Sigmoid colon (tissue), 7 donors: Measurements from ENCODE around the gene ZNF407. TPM values are rescaled to one million over a fixed set of nuclear protein-coding genes. Genes with fewer than 3 reads are reported as not detected.

Source experiments
- DNase-seq: peaks from one replicate; pipeline ENCODE4 v3.0.0-alpha.2; 2019
- H3K27ac ChIP-seq, 4 donors: fragments of 200-600 bp; sonication (generic); one replicate each; pipeline ENCODE4 v1.5.1; 2016 to 2019; ENCODE audit warnings: mild to moderate bottlenecking in 1 of 4
- H3K27me3 ChIP-seq, 3 donors: fragments of 200-600 bp; sonication (generic); one replicate each; pipeline ENCODE4 v1.5.1; 2019; ENCODE audit warnings: mild to moderate bottlenecking in 1 of 3
- H3K36me3 ChIP-seq, 4 donors: fragments of 200-600 bp; sonication (generic); one replicate each; pipeline ENCODE4 v1.5.1; 2016 to 2019
- H3K4me1 ChIP-seq, 4 donors: fragments of 200-600 bp; sonication (generic); one replicate each; pipeline ENCODE4 v1.5.1; 2017 to 2019
- H3K4me3 ChIP-seq, 4 donors: fragments of 200-600 bp; sonication (generic); one replicate each; pipeline ENCODE4 v1.5.1; 2017 to 2019; ENCODE audit warnings: mild to moderate bottlenecking in 2 of 4, moderate library complexity in 1 of 4
- H3K9me3 ChIP-seq, 4 donors: fragments of 200-600 bp in 3 of 4; sonication (generic) in 3 of 4; one replicate each; pipeline versions ENCODE4 v1.5.1 to v1.6.1; 2013 to 2019
- EP300 ChIP-seq, 4 donors: sonication (generic); formaldehyde crosslinking; IDR thresholded peaks; one replicate each; pipeline ENCODE4 v1.6.1; 2017; ENCODE audit warnings: antibody characterized with exemption in 4 of 4
- POLR2A ChIP-seq, 2 donors: fragments of 450-650 bp; IDR thresholded peaks; one replicate each; pipeline ENCODE4 v1.6.1; 2016; ENCODE audit warnings: antibody characterized with exemption in 2 of 2, mild to moderate bottlenecking in 2 of 2, moderate library complexity in 2 of 2
- POLR2AphosphoS5 ChIP-seq, 4 donors: sonication (generic); formaldehyde crosslinking; IDR thresholded peaks; one replicate each; pipeline ENCODE4 v1.6.1; 2017; ENCODE audit warnings: antibody characterized with exemption in 4 of 4
- WGBS, 2 donors: extraction: QIAGEN DNeasy Blood & Tissue Kit; methylation state at CpG; one replicate each; pipeline ENCODE4 v1.1.7; 2013; 5-methylcytosine and 5-hydroxymethylcytosine counted together
- intact Hi-C: fragments of 100-400 bp; cut with DNase I; formaldehyde crosslinking; loops from one replicate; pipeline ENCODE4 v1.15.1; 2023
- polyA plus RNA-seq, 3 donors: library from polyadenylated mRNA; stranded (reverse); fragments of 200-250 nt; gene quantifications; one replicate each; pipeline ENCODE4 v1.2.3, GENCODE V29; 2013
- total RNA-seq, 4 donors: library from RNA; depleted of rRNA; stranded (reverse); fragments of >200 nt; gene quantifications; one replicate each; pipeline ENCODE4 v1.1.0, GENCODE V29; 2016
- TF ChIP-seq, protein P1 (sequence below), 4 experiments: fragments of 450-650 bp in 3 of 4; fragments of 200-600 bp in 1 of 4; IDR thresholded peaks; one replicate each; pipeline ENCODE4 v1.5.1; 2016 to 2019; ENCODE audit warnings: antibody characterized with exemption in 4 of 4, mild to moderate bottlenecking in 3 of 4, moderate library complexity in 2 of 4
- donor health status: healthy with polysubstance abuse.
- donor health status: Bipolar disorder and iron deficiency.
- donor health status: healthy.

Gene ZNF407
- total and polyA plus RNA-seq, 7 donors, result 1.4 to 19.8 (median 16.3) TPM

DNA sequence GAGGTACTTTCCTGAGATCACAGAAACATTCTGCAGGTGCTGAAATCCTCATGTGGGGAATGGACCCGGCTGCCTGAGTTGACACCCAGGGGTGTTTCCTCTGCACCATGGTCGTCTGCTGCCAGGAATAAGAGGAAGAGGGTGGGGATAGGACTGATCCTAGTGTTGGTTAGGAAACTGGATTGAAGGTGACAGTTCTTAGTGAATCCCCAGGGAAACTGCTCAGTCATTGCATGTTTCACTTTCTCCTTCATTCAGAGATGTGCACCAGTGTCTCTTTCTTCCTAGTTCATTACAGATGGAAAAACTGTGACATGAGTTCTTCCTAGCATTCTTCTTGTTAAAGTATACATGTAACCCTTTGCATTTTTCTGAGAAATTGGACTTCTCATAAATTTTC lies 317.0 kb downstream of the ZNF407 start:
- WGBS, 2 donors, result 24 to 34% methylated on average over 2 of the region's 2 CpGs
- no peaks in the 10 kb centered on the region for H3K36me3 ChIP-seq
- intact Hi-C loops, result no loop called here

DNA sequence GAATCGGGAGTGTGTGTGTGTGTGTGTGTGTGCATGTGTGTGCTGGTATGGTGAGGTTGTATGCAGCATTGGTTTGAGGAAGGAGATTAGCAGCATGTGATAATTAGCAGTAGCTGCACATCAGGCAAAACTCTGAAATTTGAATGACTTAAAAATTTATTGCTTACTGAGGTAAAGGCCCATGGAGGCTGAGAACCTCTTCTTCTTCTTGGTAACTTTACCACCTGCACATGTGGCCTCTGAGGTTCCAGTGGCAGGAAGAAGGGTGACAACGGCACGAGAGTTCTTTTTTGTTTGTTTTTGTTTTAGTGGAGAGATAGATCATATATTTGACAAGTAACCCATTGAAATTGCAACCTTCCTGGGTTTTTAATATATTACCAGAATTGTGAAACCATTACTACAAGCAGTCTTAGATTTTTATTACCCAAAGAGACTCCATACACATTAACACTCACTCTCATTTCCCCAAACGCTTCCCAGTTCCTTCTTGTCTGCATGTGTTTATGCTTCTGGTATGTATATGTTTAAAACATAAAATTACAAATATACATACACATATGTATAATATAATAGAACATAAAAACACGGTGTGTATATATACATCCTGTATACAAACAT lies 319.2 kb downstream of the ZNF407 start:
- TF ChIP-seq, protein P1, sequence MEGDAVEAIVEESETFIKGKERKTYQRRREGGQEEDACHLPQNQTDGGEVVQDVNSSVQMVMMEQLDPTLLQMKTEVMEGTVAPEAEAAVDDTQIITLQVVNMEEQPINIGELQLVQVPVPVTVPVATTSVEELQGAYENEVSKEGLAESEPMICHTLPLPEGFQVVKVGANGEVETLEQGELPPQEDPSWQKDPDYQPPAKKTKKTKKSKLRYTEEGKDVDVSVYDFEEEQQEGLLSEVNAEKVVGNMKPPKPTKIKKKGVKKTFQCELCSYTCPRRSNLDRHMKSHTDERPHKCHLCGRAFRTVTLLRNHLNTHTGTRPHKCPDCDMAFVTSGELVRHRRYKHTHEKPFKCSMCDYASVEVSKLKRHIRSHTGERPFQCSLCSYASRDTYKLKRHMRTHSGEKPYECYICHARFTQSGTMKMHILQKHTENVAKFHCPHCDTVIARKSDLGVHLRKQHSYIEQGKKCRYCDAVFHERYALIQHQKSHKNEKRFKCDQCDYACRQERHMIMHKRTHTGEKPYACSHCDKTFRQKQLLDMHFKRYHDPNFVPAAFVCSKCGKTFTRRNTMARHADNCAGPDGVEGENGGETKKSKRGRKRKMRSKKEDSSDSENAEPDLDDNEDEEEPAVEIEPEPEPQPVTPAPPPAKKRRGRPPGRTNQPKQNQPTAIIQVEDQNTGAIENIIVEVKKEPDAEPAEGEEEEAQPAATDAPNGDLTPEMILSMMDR (IDR thresholded peaks at IDR 0.05), result no peak
- TF ChIP-seq EP300 (IDR thresholded peaks at IDR 0.05), result no peak
- Histone ChIP-seq H3K4me1 (no peaks in the 10 kb centered on the region), H3K27ac (no peak overlapping the region), H3K9me3 (no peaks in the 10 kb centered on the region), H3K4me3 (no peak overlapping the region), H3K27me3 (no peaks in the 10 kb centered on the region), H3K36me3 (peaks cover 0 to 3% (median 0%) of the 10 kb centered on the region in 4 donors)
- intact Hi-C loops, result no loop called here
- no peak for DNase-seq
- WGBS, 2 donors, result 25 to 39% methylated on average over 5 of the region's 5 CpGs

More for the DNA sequence above, 317.0 kb downstream of the ZNF407 start:
- Histone ChIP-seq H3K9me3 (no peaks in the 10 kb centered on the region), H3K27me3 (no peaks in the 10 kb centered on the region), H3K27ac (no peak overlapping the region), H3K4me1 (no peaks in the 10 kb centered on the region), H3K4me3 (no peak overlapping the region)
- no peak for DNase-seq
- TF ChIP-seq, protein P1 (IDR thresholded peaks at IDR 0.05), result no peak
- TF ChIP-seq EP300 (IDR thresholded peaks at IDR 0.05), result no peak
- no peak for TF ChIP-seq POLR2AphosphoS5 (IDR thresholded peaks at IDR 0.05)
- no peak for TF ChIP-seq POLR2A (IDR thresholded peaks at IDR 0.05)

- TF ChIP-seq EP300 (IDR thresholded peaks at IDR 0.05) (no peak), POLR2AphosphoS5 (IDR thresholded peaks at IDR 0.05) (no peak), POLR2A (IDR thresholded peaks at IDR 0.05) (no peak)
- TF ChIP-seq, protein P1 (IDR thresholded peaks at IDR 0.05), result no peak
- Histone ChIP-seq H3K4me1 (no peaks in the 10 kb centered on the region), H3K4me3 (no peak overlapping the region), H3K36me3 (peaks cover 0 to 3% (median 0%) of the 10 kb centered on the region in 4 donors), H3K9me3 (no peaks in the 10 kb centered on the region), H3K27me3 (no peaks in the 10 kb centered on the region), H3K27ac (no peak overlapping the region)
- intact Hi-C loops, result no loop called here
- WGBS, 2 donors, result 90% methylated on average over 3 of the region's 3 CpGs
- DNase-seq, result no peak
Measured at GRCh38 chr18:74918276-74918790, 320.7 kb downstream of the ZNF407 start.

- Histone ChIP-seq H3K27ac (no peak overlapping the region), H3K9me3 (no peaks in the 10 kb centered on the region), H3K36me3 (peaks cover 0 to 3% (median 0%) of the 10 kb centered on the region in 4 donors), H3K4me1 (no peaks in the 10 kb centered on the region), H3K27me3 (no peaks in the 10 kb centered on the region), H3K4me3 (no peak overlapping the region)
- DNase-seq, result no peak
- TF ChIP-seq POLR2AphosphoS5 (IDR thresholded peaks at IDR 0.05) (no peak), EP300 (IDR thresholded peaks at IDR 0.05) (no peak)
- TF ChIP-seq, protein P1 (IDR thresholded peaks at IDR 0.05), result no peak
- WGBS, 2 donors, result 94 to 97% methylated on average over 13 of the region's 13 CpGs
- intact Hi-C loops, result no loop called here
Measured at GRCh38 chr18:74921057-74921820, 323.6 kb downstream of the ZNF407 start.
